ENCODE data around the gene PARVB. TPM values are rescaled to one million over a fixed set of nuclear protein-coding genes. Genes with fewer than 3 reads are reported as not detected.
A peak's percentile ranks its signal among the peaks of the same experiment; 100 is the strongest.

Gene PARVB
- 21.7 to 23.3 TPM (median 22.1 TPM) in 3 replicates for total RNA-seq

GRCh38 chr22:44024288-44024921, at the start of gene PARVB:
Gene PARVB (plus strand): TSS chr22:44024302. CDS start chr22:44024340, 38 bp downstream.
- DNase-seq (ENCODE audit: low spot score in 2 of 2, unreplicated experiment in 2 of 2), result peak; percentile 34 to 60
- peaks cover 6% of the 10 kb centered on the region for H3K27me3 Mint-ChIP-seq (ENCODE audit: low read depth)
- peak within 1 kb of the TSS; percentile 76 for H3K4me3 Mint-ChIP-seq
- no peaks in the 10 kb centered on the region for H3K9me3 Mint-ChIP-seq
- TF ChIP-seq CTCF (IDR thresholded peaks at IDR 0.05; ENCODE audit: unreplicated experiment), result no peak
- peaks cover 16% of the 10 kb centered on the region for H3K4me1 Mint-ChIP-seq
- H3K36me3 Mint-ChIP-seq, result no peaks in the 10 kb centered on the region
- peak within 1 kb of the TSS; percentile 73 for H3K27ac Mint-ChIP-seq

GRCh38 chr22:43975041-43975440, 49.1 kb upstream of the PARVB start:
- no peak for TF ChIP-seq CTCF (IDR thresholded peaks at IDR 0.05; ENCODE audit: unreplicated experiment)
- Mint-ChIP-seq H3K27me3 (ENCODE audit: low read depth) (no peaks in the 10 kb centered on the region), H3K27ac (no peak overlapping the region)

DNA sequence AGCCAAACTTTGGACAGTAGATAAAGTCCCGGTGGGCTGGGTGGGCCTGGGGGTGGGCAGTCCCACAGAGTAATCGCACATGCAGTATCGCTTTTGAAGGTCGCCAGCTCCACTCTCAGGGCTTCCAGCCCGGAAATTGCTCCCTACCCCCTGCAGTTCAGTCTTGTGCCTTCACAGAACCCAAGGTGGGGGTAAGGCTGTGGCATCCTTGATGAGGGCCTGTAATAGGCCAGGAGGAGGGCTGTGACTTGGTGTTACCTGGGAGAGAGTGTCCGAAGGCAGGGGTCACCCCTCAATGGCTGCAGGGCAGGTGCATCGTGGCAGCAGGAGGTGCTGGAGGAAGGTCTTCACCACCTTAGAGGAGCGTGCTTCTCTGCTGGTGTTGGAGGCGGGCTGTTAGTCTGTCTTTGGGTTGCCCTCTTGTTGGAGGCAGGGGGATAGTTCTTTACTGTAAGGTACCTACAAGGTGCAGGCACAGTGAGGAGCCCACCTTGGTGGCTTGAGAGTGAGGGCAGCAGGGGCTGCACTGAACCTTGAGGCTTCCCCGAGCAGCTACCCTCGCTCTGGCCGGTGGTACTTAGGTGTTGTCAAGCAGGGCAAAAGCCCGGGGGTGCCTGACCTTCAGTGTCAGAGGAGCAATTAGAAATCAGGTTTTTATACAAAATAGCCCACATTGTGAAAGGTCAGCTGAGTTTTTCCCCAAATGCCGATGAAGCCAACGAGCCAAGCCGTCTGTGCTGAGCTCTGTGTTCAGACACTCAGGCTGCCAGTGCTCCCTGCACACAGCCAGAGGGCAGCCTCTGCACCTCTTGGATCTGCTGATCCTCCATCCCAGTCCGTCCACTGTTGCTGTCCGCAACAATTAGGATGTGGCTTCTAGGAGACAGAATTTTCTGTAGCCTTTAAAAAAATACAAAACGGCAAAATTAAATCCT, 47.0 kb upstream of the PARVB start:
- Mint-ChIP-seq H3K4me3 (no peak overlapping the region), H3K36me3 (peaks cover 45% of the 10 kb centered on the region)
- TF ChIP-seq CTCF (IDR thresholded peaks at IDR 0.05; ENCODE audit: unreplicated experiment), result no peak

More at GRCh38 chr22:43975041-43975440, 49.1 kb upstream of the PARVB start:
- Mint-ChIP-seq H3K9me3 (no peaks in the 10 kb centered on the region), H3K4me1 (no peaks in the 10 kb centered on the region), H3K36me3 (peaks cover 35% of the 10 kb centered on the region), H3K4me3 (no peak overlapping the region)
- no peak for DNase-seq (ENCODE audit: low spot score in 2 of 2, unreplicated experiment in 2 of 2)

DNA sequence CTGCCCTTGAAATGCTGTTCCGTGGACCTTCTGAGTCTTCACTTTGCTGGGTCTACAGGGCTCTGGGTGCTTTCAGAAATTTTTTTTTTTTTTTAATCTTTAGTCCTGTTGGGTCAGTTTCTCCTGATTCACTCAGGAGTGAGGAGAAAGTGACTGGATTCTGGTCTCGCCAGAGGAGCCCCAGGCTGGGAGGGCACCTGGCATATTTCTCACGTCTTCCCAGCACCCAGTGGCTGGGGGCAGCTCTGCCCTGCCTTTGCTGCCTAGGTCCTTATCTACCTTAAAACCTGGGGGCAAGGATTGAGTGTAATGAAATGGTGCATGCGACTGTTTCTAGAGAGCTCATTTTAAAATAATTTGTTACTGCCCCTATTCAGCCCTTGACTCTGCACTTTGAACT, 45.5 kb upstream of the PARVB start:
- TF ChIP-seq CTCF (IDR thresholded peaks at IDR 0.05; ENCODE audit: unreplicated experiment), result no peak
- H3K4me1 Mint-ChIP-seq, result no peaks in the 10 kb centered on the region
- H3K4me3 Mint-ChIP-seq, result no peak overlapping the region
- no peak overlapping the region for H3K27ac Mint-ChIP-seq
- no peaks in the 10 kb centered on the region for H3K27me3 Mint-ChIP-seq (ENCODE audit: low read depth)
- H3K9me3 Mint-ChIP-seq, result no peaks in the 10 kb centered on the region
- H3K36me3 Mint-ChIP-seq, result peaks cover 46% of the 10 kb centered on the region
- DNase-seq (ENCODE audit: low spot score in 2 of 2, unreplicated experiment in 2 of 2), result no peak

More for the DNA sequence above, 47.0 kb upstream of the PARVB start:
- H3K27me3 Mint-ChIP-seq (ENCODE audit: low read depth), result no peaks in the 10 kb centered on the region
- H3K27ac Mint-ChIP-seq, result no peak overlapping the region
- no peak for DNase-seq (ENCODE audit: low spot score in 2 of 2, unreplicated experiment in 2 of 2)
- H3K9me3 Mint-ChIP-seq, result no peaks in the 10 kb centered on the region
- no peaks in the 10 kb centered on the region for H3K4me1 Mint-ChIP-seq

- peaks cover 42% of the 10 kb centered on the region for H3K36me3 Mint-ChIP-seq
- H3K9me3 Mint-ChIP-seq, result no peaks in the 10 kb centered on the region
- H3K4me3 Mint-ChIP-seq, result no peak overlapping the region
- no peaks in the 10 kb centered on the region for H3K4me1 Mint-ChIP-seq
- DNase-seq (ENCODE audit: low spot score in 2 of 2, unreplicated experiment in 2 of 2), result no peak
- H3K27ac Mint-ChIP-seq, result no peak overlapping the region
- H3K27me3 Mint-ChIP-seq (ENCODE audit: low read depth), result no peaks in the 10 kb centered on the region
- TF ChIP-seq CTCF (IDR thresholded peaks at IDR 0.05; ENCODE audit: unreplicated experiment), result no peak
These were observed 43.5 kb upstream of the PARVB start for GRCh38 chr22:43980579-43980978.
